Ureter (tissue), 1 donor: ENCODE results near the gene FOXQ1. TPM values are rescaled to one million over a fixed set of nuclear protein-coding genes. Genes with fewer than 3 reads are reported as not detected.

Experiments used
- DNase-seq: peaks from one replicate; pipeline ENCODE4 v3.0.0-alpha.2; 2020; ENCODE audit warnings: low spot score
- total RNA-seq: library from RNA; stranded (reverse); gene quantifications from one replicate; pipeline ENCODE4 v1.2.4, GENCODE V29; 2023
- donor health status: DM: yes; HTN: yes; CAD: no.

Gene FOXQ1
- total RNA-seq, 1 donor from 2014 or later = 130 TPM

- DNase-seq = no peak
Observed at GRCh38 chr6:1363298-1363697, 51.4 kb downstream of the FOXQ1 start.

GRCh38 chr6:1363729-1364572 lies 52.1 kb downstream of the FOXQ1 start:
- no peak for DNase-seq

Other genes starting within 250 kb of the FOXQ1 start
- 3.4 TPM for gene FOXF2, start 77.5 kb downstream of the FOXQ1 start, total RNA-seq